Left hindlimb (tissue), 1 donor: Measurements from ENCODE around the gene CCDC183.
A peak's percentile ranks its signal among the peaks of the same experiment; 100 is the strongest.

Experiments used
- DNase-seq: peaks from one replicate; pipeline ENCODE4 v3.0.0-alpha.2; 2018

The CCDC183 gene

DNA sequence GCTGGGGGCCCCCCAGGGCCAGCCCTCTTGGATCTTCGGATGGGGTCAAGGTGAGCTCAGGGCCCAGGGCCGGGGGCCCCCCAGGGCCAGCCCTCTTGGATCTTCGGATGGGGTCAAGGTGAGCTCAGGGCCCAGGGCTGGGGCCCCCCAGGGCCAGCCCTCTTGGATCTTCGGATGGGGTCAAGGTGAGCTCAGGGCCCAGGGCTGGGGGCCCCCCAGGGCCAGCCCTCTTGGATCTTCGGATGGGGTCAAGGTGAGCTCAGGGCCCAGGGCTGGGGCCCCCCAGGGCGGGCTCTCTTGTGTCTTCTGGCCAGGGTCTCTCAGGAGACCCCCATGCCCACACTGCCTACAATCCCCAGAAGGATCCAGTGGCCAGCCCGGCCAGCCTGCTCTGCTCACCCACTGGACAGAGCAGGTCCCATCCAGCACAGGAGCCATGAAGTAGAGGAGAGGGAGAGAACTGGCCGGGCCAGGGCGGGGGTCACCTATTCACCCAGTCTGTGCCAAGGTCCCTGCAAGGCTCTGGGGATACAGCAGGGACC is 6.9 kb downstream of the CCDC183 start:
- peak; percentile 28 for DNase-seq

GRCh38 chr9:136803551-136804508 is 7.7 kb downstream of the CCDC183 start:
- DNase-seq = peak; percentile 19

DNA sequence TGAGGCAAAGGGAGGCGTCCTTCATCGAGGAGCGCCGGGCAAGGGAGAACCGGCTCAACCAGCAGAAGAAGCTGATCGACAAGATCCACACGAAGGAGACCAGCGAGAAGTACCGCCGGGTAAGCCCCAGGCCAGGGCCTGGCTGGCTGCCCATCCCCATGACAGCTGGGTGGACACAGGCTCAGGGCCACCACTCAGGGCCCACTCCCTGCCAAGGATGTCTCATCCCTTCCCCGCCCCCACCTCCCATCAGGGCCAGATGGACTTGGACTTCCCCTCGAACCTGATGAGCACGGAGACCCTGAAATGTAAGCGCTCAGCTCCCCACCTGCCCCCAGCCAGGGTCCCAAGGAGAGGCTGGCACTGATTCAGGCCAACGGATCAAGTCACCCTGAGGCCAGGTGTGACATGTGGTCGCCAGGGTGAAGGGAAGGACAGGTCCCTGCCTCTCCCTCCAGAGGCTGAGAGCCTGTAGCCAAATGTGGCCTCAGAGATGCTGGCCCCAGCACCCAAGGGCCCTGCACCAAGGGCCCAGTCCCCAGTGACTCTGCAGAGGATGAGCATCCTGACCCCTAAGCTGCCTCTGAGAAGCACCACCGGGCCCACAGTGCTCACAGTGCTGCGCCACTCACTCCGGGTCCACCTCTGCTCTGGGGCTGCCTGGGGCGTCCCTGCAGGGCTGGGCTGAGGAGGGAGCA is 8.5 kb downstream of the CCDC183 start:
- peak; percentile 33 for DNase-seq

GRCh38 chr9:136805207-136805740 is 9.1 kb downstream of the CCDC183 start:
- peak; percentile 31 for DNase-seq

DNA sequence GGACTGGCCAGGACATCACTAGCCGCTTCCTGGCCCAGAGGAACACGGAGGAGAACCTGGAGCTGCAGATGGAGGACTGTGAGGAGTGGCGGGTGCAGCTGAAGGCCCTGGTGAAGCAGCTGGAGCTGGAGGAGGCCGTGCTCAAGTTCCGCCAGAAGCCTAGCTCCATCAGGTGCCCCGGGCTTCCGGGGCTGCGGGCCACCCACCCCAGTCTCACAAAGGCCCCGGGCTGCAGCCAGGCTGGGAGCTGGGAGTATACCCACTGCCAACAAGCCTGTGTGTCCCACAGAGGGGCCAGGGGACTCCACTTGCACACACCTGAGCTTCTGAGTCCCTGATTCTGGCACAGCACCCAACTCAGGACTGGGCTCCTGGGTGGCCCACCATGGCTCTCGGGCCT is 9.9 kb downstream of the CCDC183 start:
- no peak for DNase-seq

DNA sequence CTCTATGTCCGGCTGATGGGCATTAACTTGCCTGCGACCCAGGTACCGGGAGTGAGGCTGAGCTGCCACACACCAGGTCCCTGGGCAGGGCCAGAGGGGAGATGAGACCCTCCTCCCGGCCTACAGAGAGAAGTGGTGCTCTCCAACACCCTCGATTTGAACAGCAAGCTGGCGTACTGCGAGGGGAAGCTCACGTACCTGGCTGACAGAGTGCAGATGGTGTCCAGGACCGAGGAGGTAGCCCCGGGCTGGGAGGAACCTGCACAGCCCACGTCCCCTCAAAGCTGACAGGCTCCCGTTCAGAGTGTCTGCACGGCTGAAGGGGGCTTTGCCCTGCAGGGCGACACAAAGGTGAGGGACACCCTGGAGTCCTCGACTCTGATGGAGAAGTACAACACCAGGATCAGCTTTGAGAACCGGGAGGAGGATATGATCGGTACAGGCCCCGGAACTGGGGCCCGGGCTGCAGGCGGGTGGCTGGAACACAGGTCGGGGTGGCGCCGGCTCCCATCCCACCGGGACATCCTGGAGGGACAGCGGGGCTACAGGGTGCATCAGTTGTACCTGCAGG is 10.6 kb downstream of the CCDC183 start:
- DNase-seq = peak; percentile 22

- DNase-seq = peak; percentile 89
These were observed 11.3 kb downstream of the CCDC183 start, which contains the start of gene RABL6 for GRCh38 chr9:136807281-136808074. TSS of gene RABL6 (plus strand) at chr9:136807948. CDS start at chr9:136808197, 249 bp downstream.

GRCh38 chr9:136808075-136808805 is 12.1 kb downstream of the CCDC183 start:
- DNase-seq = no peak

- DNase-seq = no peak
These were observed 12.6 kb downstream of the CCDC183 start for GRCh38 chr9:136808806-136809158.

DNA sequence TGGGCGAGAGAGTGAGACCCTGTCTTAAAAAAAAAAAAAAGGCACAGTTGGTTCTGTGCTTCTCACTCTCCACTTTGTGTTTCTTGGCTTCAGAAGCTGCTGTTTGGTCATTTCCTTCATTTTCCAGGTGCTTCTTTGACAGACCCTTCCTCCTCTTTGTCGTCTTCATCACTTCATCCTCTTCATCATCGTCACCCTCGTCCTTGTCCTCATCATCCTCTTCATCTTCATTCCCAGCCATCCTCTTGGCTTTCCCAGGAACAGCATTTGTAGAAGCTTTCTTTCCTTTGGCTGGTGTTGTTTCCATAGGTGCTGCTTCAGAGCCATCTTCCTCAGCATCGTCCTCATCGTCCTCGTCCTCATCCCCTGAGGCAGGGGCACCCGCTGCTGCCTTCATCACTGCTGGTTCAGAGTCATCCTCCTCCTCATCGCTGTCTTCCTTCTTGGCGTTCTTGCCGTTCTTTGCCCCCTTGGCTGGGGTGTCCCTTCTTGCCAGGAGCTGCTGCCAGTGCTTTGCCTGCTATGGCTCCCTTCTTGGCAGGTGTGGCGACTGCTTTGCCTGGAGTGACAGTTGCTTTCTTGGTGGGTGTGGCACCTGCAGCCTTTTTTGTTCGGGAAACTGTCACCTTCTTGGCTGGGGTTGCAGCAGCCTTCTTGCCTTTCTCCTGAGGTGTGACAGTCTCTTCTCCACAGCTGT is 18.7 kb downstream of the CCDC183 start:
- no peak for DNase-seq

- no peak for DNase-seq
These were observed 19.3 kb downstream of the CCDC183 start for GRCh38 chr9:136815422-136815782.

- peak; percentile 28 for DNase-seq
These were observed 25.1 kb downstream of the CCDC183 start for GRCh38 chr9:136820971-136821825.

GRCh38 chr9:136821826-136822544 is 25.8 kb downstream of the CCDC183 start:
- peak; percentile 40 for DNase-seq

- DNase-seq = peak; percentile 34
These were observed 27.3 kb downstream of the CCDC183 start for GRCh38 chr9:136823136-136824046.

DNA sequence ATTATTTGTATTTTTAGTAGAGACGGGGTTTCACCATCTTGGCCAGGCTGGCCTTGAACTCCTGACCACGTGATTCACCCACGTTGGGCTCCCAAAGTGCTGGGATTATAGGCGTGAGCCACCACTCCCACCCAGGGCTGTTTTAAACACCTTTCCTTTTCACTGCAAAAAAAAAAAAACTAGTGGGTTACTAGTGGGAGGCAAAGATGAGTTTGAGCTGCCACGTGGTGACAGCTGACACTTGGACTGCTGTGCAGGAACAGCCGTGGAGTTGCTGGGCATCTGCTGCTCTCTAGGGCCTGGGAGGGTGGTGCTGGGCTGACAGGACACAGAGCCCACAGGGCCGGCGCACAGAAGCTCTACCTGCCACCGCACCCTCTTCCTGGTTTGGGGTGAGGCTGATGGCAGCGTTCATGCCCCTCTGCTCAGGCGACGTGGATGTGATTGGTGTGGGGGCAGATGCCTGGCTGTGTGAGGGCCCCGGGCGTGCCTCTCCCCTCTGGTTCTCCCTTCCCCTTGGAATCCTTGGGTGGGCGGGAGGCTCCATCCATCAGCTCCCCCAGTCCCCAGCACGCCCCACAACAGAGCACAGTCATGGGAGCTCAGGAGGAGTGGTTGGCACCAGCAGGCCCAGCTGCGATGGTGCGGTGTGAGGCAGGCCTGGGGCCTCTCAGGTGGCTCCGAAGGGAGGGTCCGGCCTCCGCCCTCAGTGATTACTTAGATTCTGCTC is 28.5 kb downstream of the CCDC183 start:
- no peak for DNase-seq

GRCh38 chr9:136825295-136826187 is 29.4 kb downstream of the CCDC183 start:
- peak; percentile 25 for DNase-seq
